RPMI7951 (cell line): ENCODE results near the gene BIRC5. TPM values are rescaled to one million over a fixed set of nuclear protein-coding genes. Genes with fewer than 3 reads are reported as not detected.
"Not testable (repeated sequence)": the region's sequence is repeated elsewhere in the genome, so short reads cannot be mapped to it uniquely, and the experiment has no call there.

Source experiments
- DNase-seq: peaks from one replicate; pipeline ENCODE4 v3.0.0-alpha.2; 2012; ENCODE audit warnings: low read depth
- total RNA-seq: library from RNA; depleted of rRNA; stranded (reverse); fragments of >200 nt; shearing (Covaris generic); gene quantifications from 2 replicates; pipeline ENCODE4 v1.2.3, GENCODE V29; 2014

The BIRC5 gene
- total RNA-seq, 1 experiment from 2014 or later, result 160 TPM

DNA sequence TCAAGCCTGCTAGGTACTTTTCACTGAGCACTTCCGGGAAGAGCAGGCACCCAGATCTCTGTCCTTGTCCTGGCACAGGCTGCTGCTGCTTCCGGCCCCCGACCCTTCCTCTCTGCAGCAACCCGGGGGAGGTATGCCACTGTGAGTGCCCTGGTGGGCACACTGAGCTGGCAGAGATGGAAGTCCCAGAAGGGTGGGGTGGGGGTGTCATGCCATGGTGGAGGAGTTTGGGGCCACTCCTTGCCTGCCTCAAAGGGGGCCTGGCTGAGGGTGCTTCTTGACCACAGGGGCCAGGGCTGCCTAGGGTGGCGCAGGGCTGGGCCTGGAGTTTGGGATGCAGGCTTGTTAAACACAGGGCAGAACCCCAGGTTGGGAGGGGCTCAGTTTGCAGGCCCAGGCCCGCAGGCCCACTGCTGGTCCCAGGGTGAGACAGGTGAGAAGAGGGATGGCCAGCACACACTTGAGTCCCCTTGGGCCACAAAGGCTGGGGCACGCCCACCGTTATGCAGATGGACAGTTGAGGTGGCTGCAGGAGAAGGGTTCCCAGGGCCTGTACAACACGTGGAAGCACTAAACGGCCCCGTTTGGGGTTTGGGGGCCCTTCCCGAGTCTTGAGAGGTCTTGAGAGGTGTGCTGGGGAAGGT, 26.1 kb downstream of the BIRC5 start:
- no peak for DNase-seq

DNA sequence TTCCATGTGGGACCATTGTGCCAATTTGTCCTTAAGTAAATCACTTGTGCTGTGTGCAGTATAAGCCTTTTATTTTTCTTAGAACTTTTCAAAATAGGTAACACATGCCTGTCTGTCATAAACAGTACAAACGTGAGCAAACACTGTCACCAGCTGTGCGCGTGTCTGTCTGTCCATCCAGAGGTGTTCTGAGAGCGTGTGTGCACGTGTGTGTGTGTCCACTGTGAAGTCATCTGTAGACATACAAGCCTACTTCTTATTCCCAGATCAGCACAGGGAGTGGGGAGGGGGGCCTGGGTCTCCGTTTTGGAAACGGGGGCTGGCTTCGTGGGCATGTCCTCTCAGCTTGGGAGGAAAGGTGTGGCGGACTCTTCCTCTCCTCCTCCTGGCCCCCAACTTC, 26.8 kb downstream of the BIRC5 start:
- DNase-seq, result no peak

DNA sequence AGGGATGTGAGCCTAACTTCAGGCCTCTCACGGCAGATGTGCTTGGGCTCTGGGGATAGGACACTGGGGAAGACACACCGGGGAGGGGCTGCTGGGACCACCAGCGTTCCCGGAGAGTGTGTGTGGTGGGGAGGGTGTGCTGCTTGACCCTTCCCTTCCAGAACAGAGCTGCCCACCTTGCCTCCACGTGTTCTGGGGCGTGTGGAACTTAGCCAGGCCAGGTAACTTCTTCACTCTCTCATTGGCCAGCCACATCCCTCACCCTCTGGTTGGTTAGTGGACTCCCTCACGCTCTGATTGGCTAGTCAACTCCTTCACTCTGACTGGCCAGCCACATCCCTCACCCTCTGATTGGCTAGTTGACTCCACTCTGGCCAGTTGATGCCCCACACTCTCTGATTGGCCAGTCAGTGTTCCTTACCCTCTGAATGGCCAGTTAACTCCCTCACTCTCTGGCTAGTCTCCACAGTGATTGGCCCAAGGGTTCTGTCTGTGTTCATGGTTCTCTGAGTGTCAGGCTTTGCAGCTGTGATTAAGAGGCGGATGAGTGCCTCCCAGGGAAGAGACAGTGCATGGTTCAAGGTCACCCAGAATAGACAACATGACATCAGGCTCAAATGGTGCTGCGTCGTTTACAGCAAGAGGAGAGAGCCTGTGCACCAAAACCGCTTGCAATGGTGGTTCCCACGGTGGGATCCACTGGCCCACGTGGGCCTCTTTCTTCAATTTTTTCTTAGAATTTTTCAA, 27.4 kb downstream of the BIRC5 start:
- peak; percentile 64 for DNase-seq

DNA sequence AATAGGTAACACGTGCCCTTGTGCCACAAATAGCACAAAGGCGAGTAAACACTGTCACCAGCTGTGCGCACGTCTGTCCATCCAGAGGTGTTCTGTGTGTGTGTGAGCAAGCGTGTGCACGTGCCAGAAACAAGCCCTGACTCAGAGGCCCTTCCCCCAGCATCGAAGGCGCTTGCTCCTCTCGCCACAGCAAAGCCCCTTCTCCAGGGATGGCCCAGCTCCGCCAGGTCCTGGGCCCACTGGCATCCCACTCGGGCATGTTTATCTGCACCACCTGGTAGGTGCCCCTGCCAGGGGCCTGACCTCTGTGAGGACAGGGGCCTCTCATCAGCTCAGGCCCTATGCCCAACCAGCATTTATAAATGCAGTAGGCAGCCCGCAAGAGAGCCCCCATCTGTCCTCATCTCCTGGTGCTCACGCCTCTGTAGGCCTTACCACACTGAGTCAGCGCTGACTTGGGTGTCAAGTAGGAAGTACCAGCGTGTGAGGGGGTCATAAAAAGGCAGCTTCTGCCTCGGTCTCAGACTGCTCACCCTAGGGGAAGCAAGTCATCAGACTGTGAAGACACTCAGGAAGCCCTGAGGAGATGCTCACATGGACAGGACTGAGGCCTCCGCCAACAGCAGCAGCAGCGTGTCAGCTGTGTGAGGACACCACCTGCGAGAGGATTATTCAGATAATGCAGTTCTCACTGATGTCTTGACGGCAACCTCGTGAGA, 28.1 kb downstream of the BIRC5 start:
- peak; percentile 52 for DNase-seq

DNA sequence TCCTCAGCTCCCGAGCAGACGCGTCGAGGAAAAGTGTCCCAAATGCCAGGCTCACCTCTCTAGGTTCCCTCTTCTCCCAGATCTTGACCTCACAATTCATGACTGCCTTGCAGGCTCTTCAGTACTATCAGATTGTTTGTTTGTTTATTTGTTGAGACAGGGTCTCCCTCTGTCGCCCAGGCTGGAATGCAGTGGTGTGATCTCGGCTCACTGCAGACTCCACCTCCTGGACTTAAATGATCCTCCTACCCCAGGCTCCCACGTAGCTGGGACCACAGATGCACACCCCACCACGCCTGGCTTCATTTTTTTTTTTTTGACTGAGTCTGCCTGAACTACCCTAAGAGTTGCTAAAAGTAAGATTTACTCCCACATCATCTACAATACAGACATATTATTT, 33.3 kb downstream of the BIRC5 start:
- DNase-seq, result no peak

DNA sequence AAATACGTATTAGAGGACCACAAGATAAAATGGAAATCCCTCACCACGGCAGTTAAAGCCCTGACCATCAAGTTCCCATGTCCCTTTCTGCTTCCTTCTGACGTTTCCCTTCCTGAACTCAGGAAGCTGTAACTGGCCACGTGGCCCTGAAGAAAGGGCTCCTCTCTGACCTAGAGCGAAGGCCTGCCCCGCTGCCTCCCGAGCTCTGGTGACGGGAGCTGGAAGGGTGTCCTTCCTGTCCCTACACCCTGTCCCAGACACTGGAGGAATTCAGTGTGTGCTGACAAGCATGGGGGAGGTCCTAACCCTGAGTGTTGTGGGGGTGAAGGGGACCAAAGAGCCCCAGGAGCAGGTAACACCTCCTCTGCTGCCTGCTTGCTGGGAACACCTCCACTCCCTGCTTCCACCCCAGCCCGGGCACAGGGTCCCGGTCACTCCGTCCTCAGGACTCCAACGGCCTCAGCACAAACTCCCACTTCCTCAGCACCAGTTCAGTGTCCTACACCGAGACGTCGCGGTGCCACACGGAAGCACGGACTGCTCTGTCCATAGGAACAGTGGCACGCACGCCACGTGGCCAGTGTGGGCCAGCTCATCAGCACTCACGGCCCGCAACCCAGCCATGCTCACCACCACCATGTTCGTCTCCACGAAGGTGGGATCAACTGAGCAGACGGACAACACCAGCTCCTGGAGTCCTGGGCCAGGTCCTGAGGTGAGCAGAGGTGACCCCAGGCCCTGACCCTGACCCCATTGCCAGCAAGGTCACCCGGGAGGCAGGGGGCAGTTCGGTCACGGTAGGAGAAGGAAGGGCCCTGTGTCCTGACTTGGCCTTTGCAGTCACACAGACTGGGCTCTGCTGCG, 34.2 kb downstream of the BIRC5 start:
- no peak for DNase-seq

DNA sequence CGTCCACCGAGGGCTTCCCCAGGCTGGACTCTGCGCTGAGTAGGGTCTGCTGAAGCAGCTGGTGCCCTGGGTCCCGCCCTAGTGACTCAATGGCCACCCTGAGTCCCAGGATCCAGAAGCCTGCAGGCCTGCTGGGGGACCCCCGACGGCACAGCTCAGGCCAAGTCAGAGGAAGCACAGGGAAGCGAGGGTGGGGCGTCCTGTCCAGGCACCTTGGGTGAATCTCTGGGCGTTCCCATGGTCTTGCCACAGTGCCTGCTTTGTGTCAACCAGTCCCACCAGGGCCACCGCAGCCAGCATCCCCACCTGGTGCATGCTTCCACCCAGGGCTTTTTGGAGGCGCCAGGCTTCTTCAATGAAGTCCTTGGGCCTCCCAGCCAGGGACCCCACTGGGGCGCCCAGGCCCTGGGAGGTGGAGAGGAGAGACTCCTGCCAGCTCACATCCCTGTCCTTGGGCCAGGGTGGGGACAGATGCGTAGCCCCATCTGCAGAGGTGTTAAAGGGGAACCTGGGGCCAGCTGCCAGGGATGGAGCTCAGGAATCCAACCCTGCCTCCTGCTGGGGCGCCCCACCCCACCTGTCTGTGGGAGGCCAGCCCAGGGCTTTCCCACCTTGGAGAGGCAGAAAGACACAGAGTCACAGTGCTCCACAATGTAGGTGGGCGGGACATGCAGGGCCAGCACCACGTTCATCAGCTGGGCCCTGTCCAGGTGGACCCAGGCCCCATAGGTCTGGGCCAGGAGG, 35.2 kb downstream of the BIRC5 start:
- no peak for DNase-seq

DNA sequence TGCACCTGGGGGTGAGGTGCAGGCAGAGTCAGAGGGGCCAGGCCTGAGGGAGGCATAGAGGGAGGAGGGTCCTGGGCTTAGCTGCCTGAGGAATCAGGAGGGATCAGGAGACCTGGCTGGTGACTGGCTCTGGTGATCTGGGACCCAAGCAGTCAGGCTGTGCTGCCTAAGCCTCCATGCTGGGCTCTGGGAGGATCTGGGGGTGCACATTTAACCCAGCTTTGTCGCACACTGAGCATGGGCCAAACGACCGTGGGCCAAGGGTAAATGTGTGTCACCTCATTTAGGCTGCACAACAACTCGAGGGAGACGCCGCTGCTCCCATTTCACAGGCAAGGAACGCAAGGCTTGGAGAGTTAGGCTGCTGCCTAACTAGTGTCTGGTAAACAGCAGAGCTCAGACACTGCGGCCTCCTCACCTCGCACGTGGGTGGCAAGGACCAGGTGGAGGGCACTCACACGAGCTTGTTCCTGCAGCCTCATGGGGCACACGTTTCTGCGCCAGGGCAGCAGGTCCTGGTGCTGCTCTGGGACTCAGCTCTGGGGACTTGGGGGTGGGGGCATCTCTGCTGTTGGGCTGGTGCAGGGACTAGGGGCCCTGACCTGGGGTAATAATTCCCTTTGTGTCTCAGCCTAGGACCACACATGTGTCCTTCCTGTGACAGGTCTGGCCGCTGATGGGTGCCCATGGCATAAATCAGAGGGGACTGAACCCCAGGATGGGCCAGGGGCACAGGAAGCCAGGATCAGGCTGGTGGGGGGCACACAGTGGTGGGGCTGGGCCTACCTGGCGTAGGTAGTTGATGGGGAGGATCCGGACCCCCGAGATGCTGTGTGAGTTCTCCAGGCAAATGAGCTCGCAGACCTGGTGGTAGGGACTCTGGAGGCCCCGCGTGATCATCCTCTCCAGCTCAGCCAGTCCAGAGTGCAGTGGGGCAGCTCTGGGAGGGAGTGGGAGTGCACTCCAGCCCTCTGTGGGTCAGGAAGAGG, 36.1 kb downstream of the BIRC5 start:
- DNase-seq, result no peak

DNA sequence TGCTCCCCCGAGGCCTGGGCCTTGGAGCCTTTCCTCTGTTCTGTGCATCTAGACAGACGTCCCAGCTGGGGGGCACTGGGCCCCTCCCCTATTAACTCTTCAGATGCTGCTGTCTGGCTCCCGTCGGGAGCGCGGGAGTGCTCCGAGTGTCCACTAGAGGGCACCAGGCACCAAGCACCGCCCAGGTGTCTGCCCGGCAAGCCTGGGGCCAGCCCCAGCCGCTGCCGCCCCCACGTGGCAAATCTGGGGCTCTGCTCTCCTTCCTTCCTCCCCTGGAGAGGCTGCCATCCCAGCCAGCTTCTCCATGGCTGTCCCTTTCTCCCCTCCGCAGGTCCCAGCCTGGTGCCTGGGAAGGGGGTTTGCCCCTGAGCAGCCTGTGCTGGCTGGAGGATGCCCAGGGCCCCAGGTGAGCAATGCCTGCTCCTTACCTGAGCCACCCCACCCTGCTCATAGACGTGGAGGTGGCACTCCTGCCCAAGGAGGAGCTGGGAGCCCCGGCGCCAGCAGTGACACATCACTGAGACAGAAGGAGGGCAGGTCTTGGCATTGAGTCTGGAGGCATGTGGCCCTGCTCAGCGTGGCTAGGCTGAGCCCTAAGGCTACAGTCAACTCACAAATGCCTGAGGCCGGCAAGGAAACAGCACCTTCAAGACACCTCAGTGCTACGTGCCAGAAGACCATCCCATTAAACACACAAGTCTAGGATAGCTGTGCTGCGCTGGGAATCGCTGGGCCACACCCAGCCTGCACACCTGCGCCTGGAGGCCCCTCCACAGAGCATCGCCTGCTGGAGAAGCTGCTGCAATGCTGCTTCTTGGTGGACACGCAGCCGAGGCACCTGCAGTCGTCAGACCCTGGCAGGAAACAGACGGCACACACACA, 37.1 kb downstream of the BIRC5 start:
- DNase-seq, result peak; percentile 70

DNA sequence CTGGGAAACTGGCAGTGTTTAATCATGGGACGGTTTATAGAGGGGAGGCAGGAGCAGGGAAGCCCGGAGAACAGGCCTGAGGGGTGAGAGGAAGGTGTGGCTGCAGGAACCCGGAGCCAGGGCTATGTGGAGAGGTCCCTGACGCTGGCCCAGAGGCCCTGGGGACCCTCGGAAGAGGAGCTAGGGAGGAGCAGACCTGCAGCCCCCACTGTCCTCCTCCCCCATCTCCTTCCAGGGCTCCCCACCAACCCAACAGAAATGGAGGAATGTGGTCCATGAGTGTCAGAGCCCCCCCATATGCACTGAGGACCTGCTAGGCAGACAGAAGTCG, 37.7 kb downstream of the BIRC5 start:
- no peak for DNase-seq

DNA sequence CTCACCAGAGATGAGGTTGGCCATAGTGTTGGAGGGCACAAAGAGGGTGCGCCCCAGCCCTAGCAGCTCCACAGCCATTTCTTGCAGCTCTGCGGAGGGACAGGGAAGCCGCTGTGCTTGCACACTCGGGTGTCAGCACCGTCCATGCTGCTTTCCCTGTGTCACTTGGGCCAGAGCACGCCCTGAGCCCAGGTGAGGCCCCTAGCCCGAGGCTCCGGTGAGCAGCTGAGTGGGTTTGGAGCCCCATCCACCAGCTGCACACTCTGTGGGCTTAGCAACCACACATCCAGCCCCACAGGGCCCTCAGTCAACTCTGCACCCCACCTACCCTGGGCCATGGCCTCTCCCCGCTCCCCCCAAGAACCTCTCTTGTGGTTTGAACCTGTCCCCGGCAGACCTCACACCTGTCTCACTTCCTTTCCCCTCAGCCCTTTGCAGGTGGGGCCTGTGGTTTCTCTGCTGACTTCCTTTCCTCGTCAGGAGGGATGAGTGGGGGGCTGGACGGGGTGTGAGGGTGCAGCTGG, 38.1 kb downstream of the BIRC5 start:
- DNase-seq, result no peak

DNA sequence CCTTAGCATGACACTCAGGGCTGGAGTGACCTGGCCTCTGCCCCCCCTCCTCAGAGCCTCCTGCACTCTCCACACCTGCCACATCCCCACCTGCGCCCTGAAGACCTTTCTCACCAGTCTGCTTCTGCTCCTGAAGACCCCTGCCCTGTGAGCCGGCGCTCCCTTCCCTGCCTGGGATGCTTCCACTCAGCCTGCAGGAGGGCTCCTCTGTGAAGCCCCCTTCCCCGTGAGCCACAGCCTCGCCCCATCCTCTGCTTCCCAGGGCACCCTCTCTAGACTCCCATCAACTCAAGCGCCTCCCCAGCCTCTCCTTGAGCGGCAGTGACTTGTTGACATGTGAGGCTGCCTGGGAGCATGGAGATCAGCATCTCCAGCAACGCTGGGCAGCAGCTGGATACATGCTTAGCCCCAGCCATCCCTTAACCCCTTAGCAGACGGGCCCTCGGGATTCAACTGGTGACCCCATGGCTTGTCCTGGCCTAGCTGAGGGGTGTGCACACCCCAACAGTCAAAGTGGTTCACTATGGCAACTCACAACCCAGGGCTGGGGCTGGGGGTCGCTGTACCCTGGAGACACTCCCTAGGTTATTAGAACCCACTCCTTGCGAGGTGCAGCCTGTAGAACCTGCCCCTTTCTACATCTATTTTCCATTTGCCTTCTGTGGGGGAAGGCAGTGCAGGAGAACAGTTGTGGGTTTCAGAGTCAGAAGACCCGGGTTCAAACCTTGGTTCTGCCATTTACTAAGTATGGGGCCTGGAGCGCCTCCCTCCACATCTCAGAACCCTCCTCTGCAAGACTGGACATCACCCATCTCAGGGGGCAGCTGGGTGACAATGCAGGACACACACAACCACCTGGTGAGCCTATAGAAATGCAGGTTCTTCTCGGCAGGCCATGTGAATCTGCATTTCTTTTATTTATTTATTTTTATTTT, 38.9 kb downstream of the BIRC5 start:
- no peak for DNase-seq

DNA sequence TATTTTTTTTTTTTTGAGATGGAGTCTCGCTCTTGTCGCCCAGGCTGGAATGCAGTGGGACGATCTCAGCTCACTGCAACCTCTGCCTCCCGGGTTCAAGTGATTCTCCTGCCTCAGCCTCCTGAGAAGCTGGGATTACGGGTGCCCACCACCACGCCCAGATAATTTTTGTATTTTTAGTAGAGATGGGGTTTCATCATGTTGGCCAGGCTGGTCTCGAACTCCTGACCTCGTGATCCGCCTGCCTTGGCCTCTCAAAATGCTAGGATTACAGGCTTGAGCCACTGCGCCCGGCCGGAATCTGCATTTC, 39.5 kb downstream of the BIRC5 start:
- DNase-seq, result not testable (repeated sequence)

DNA sequence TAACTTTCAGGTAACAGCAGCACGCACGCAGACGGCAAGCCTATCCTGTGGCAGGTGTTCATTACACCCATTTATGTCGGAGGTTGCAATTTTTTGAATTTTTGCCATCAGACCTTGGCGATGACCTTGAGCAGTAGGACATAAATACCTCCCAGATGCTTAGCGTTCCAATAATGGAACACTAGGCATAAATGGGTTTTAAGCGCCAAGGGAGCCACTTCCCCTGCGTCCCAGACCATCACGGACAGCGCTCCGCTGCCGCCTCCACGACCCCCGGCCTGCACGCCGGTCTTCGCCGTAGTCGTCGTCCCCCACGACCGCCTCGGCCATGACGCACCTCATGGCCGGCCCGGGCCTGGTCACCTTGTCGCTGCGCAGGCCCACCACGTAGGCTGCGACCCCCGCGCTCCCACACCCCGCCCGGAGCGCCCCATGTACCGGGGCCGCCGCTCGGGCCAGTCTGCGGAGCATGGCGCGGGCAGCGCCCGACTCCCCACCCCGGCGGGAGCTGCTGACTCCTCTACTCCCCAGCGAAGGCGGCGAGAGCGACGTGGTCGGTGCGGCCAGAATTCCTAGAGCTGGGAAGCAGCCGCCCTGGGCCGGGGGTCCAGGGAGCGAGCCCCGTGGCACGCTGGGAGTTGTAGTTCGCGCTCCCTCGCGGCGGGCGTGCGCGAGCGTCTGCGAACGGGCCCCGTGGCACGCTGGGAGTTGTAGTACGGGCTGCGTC, 40.1 kb downstream of the BIRC5 start:
- DNase-seq, result peak; percentile 69

DNA sequence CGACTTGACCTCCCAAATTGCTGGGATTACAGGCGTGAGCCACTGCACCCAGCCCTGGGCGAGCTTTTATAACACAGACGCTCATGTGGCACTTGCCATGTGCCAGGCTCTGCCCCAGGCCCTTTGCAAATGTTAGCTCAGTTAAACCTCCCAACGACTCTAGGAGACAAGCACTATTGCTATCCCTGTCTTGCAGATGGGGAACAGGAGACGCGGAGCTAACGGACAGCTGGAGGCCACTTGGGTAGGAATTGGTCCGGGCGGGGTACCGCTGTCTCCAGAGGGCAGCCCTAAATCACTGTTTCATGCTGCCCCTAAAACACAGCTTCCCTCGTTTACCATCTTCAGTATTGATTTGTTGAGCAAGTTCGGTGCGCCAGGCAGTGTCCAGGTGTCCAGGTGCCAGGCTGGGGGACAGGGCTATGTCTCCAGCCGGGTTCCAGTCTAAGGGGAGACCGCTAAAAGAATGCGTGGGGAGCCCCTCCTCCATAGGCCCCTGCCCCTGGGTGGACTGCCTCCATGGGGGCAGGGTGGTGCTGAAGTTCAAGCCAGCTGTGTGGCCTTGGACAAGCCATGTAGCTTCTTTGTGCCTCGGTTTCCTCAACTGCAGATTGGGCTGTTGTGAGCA, 41.1 kb downstream of the BIRC5 start:
- DNase-seq, result no peak

DNA sequence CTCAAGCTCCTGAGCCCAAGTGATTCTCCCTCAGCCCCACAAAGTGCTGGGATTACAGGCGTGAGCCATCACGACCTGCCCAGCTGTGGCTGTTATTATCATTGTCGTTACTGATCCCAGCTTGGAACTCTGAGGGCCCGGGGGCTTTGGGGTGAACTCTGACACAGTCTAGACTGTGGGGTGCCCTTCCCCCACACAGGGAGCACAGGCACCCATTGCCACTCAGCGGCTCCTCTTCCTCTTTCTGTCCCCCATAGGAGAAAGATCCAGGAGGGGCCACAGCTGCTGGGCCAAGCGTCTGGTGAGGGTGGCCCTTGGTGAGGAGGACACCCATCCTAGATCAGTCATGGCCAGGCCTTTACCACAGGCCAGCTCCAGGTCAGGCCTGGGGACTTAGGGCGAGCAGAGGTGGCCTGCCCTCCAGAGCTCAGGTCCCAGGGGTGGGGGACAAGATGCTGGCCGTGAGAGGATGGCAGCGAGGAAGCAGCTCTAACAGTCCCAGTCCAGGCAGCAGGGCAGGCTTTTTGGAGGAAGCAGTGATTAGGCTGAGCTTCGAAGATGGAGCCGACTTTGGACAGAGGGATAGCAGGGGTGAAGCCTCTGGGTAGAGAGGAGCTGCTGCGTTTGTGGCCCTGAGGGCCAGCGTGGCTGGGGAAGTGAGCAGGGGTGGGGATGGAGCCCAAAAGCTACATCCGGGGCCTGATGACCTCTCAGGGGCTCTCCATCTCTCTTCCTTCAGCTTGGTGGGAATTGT, 42.1 kb downstream of the BIRC5 start:
- no peak for DNase-seq
